Raji (cell line): ENCODE results near the gene ZXDC.

Source experiments
- POLR2A ChIP-seq: IDR thresholded peaks from 2 replicates; pipeline ENCODE4 v1.6.1; 2011; ENCODE audit warnings: low read depth, low read length, control low read depth; ENCODE audit not compliant: insufficient read depth

ZXDC gene

DNA sequence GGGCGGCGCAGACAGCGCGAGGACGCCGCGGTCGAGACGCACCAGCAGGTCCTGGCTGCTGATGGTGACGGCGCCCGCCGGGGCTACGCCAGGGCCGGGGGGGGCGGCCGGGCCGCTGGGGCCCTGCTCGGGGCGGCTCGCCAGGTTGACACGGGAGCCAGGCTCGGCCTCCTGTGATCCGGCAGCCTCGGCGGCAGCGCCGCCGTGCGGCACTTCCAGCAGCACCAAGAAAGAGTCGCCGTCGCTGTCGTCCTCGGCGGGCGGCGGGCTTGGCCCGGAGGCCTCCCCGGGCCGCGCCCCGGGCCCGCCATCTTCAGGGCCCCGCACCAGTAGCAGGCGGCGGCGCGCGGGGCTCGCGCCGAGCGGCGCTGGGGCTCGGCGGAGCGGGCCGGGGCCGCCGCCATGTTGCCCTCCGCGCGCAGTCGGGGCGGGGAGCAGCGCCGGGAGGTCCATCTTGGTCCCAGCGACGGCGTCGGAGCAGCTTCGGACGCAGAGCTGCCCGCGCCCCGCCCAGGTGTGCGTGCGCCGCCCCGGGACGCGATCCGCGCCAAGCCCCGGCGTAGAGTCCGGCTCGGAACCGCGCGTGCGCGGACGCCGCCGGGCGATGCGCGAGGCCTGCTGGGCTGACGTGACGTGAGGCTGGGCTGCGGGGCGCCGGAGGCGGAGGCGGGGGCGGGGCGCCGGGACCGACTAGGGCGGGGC lies at the start of gene ZXDC:
ZXDC (minus strand) TSS at position 479 of the 702 bp plus-strand sequence; CDS start at position 453, 26 bp downstream.
- peak; percentile 85 for TF ChIP-seq POLR2A

GRCh38 chr3:126525091-126525852 lies 49.6 kb upstream of the ZXDC start:
- TF ChIP-seq POLR2A, result no peak

GRCh38 chr3:126524429-126524988 lies 48.8 kb upstream of the ZXDC start:
- no peak for TF ChIP-seq POLR2A

- no peak for TF ChIP-seq POLR2A
Observed at GRCh38 chr3:126523745-126524428, 48.2 kb upstream of the ZXDC start, which contains the start of gene CHST13. CHST13 (plus strand) TSS chr3:126524155; CDS start chr3:126524333, 178 bp downstream.

GRCh38 chr3:126522363-126522788 lies 46.7 kb upstream of the ZXDC start:
- no peak for TF ChIP-seq POLR2A

DNA sequence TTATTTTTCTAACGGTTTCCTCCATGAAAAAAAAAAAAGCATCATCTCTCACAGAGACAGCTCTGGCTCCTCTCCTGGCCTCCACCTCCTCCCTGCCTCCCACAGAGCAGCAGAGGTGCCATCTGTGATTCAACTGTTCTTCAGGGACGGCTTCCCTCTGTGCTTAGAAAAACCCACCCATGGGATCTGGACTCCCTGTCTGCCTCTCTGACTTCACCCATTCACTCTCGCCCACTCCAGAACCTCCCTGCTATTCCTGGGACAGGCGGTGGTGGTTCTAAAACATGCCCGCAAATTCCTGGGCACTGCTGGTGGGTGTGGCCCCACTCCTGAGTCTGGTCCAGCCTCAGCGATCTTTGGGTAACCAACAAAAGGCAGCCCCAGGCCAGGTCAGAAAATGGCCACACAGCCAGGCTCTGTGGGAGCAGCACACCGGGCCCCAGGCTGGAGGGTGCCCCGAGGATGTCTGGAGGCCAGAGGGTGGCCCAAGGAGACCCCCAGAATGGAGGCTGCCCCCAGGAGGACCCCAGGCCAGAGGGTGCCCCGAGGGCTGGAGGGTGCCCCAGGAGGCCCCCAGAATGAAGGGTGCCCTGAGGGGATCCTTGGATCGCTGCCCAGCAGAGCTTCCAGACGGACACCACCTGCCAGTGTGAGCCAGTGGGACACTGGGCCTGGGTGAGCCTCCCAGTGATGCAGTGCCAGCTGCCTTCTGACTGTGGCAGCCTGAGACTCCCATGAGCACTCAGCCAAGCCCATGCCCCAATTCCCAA lies 45.6 kb upstream of the ZXDC start:
- no peak for TF ChIP-seq POLR2A

DNA sequence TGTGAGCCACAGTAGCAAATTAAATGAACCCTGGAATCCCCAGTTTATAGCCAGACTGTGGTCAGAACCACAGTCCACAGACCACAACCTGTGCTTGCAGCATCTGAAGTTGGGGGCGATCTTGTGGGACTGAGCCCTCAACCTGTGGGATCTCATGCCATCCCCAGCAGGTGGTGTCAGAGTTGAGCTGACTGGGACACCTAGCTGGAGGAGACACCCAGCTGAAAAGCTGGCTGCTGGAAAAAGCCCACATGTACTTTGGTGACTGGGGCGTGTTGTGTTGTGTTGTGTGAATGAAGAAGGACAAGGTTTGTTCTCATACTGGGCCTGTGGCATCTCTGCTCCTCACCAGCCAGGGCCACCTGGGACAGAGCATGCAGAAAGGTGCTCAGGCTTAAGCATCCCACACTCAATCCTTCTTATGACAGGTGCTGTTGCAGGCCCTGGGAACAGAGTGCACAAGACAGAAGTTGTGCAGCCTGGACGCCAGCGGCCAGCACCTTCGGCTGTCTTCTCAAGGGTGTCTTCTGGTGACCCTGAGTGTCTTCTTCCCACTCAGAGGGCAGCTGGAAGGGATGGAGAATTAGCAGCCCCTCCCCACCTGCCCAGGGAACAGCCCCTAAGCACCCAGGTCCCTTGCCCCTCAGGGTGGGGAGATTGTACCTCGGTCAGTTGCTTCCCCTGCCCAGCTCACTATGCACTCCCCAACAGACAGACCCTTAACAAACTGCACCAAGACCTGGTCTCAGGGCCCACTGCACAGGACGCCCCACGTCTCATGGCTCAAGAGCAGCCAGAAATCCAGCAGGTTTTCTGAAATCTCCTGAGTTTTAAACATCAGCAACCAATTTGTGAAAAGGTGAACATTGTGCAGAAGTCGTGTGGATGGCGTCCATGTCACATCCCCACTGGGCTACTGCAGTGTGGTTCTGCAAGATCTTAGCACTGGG lies 44.1 kb upstream of the ZXDC start:
- no peak for TF ChIP-seq POLR2A

- no peak for TF ChIP-seq POLR2A
Observed at GRCh38 chr3:126518779-126519177, 43.1 kb upstream of the ZXDC start.

- no peak for TF ChIP-seq POLR2A
Observed at GRCh38 chr3:126517986-126518778, 42.5 kb upstream of the ZXDC start.

DNA sequence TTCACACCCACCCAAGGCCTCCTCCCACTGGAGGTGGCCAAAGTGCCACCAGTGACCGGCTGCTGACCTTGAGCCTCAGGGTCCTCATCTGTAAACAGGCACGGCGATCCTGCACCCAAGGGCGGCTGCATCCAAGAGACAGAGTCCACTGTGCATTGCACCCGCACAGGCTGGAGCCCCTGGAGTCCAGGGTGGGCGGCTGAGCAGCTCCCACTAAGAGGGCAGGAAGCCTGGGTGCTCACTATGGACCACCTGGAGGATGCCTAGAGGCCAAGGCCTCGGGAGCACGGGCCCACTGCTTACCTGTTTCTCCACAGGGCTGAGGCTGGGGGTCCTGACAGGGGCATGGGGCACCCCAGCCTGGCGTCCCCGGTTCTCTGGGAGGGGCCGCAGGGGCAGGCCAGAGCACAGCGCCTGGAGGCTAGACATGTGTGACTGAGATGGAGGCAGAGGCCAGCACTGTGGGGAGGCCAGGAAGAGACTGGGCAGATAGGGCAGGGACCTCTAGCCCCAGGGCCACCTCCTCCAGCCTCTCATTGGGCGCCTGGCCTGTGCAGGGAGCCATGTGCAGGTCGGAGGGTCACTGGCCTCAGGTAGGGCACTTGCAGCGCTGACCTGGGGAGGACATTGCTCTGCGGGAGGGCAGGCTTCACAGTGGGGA lies 41.7 kb upstream of the ZXDC start, which contains the start of gene UROC1:
UROC1 (minus strand) TSS at position 483 of the 661 bp plus-strand sequence; CDS start at position 429, 54 bp downstream.
- TF ChIP-seq POLR2A, result no peak

GRCh38 chr3:126516936-126517290 lies 41.2 kb upstream of the ZXDC start:
- TF ChIP-seq POLR2A, result no peak
